Activated B cell treated with CpG ODN at 0.5 μM for 24 hours (primary cell): ENCODE results near the gene MINDY4B. TPM values are rescaled to one million over a fixed set of nuclear protein-coding genes. Genes with fewer than 3 reads are reported as not detected.

Source experiments
- ATAC-seq: fragments of 200-7000 bp; cut with Tn5 transposase; one replicate; pipeline ENCODE4 v1.10.0; 2021; ENCODE audit warnings: low read depth, mild to moderate bottlenecking, moderate library complexity
- CTCF ChIA-PET: fragments of 350-600 bp; sonication (Branson Sonifier 250); formaldehyde crosslinking; loops from one replicate; lab custom pipeline; 2021; ENCODE audit warnings: antibody characterized with exemption; lab: Charles Lee
- POLR2A ChIA-PET: fragments of 350-600 bp; sonication (Branson Sonifier 250); formaldehyde crosslinking; loops from one replicate; lab custom pipeline; 2021; ENCODE audit warnings: antibody characterized with exemption; lab: Charles Lee
- DNase-seq: peaks from one replicate; pipeline ENCODE4 v3.0.0; 2022
- H3K27ac Mint-ChIP-seq: one replicate; pipeline ENCODE4 v1.8.0; 2020; ENCODE audit warnings: mixed read lengths
- H3K27me3 Mint-ChIP-seq: one replicate; pipeline ENCODE4 v1.8.0; 2021; ENCODE audit warnings: mixed read lengths
- H3K36me3 Mint-ChIP-seq: one replicate; pipeline ENCODE4 v1.8.0; 2021; ENCODE audit warnings: low read depth, mixed read lengths
- H3K4me1 Mint-ChIP-seq: one replicate; pipeline ENCODE4 v1.8.0; 2021; ENCODE audit warnings: mixed read lengths
- H3K4me3 Mint-ChIP-seq: one replicate; pipeline ENCODE4 v1.8.0; 2020; ENCODE audit warnings: mild to moderate bottlenecking, mixed read lengths
- H3K9me3 Mint-ChIP-seq: one replicate; pipeline ENCODE4 v1.8.0; 2020; ENCODE audit warnings: mixed read lengths
- intact Hi-C: fragments of 100-400 bp; cut with micrococcal nuclease; formaldehyde crosslinking; loops from one replicate; pipeline ENCODE4 v1.15.1; 2024
- total RNA-seq: library from RNA; stranded (reverse); gene quantifications from 2 replicates; pipeline ENCODE4 v1.2.3, GENCODE V29; 2022
- TF ChIP-seq, protein P1 (sequence below): fragments of 200-600 bp; IDR thresholded peaks from one replicate; pipeline ENCODE4 v1.8.0; 2022; ENCODE audit warnings: antibody characterized with exemption, mild to moderate bottlenecking

Gene MINDY4B
- total RNA-seq, 1 donor from 2014 or later, result not detected

GRCh38 chr3:150913133-150913922 lies 8.1 kb upstream of the MINDY4B start:
- POLR2A ChIA-PET, result no interaction called here
- Mint-ChIP-seq H3K27me3 (peaks cover 10% of the 10 kb centered on the region), H3K9me3 (no peaks in the 10 kb centered on the region), H3K4me3 (no peak overlapping the region), H3K4me1 (no peaks in the 10 kb centered on the region), H3K27ac (no peak overlapping the region), H3K36me3 (no peaks in the 10 kb centered on the region)
- TF ChIP-seq, protein P1, sequence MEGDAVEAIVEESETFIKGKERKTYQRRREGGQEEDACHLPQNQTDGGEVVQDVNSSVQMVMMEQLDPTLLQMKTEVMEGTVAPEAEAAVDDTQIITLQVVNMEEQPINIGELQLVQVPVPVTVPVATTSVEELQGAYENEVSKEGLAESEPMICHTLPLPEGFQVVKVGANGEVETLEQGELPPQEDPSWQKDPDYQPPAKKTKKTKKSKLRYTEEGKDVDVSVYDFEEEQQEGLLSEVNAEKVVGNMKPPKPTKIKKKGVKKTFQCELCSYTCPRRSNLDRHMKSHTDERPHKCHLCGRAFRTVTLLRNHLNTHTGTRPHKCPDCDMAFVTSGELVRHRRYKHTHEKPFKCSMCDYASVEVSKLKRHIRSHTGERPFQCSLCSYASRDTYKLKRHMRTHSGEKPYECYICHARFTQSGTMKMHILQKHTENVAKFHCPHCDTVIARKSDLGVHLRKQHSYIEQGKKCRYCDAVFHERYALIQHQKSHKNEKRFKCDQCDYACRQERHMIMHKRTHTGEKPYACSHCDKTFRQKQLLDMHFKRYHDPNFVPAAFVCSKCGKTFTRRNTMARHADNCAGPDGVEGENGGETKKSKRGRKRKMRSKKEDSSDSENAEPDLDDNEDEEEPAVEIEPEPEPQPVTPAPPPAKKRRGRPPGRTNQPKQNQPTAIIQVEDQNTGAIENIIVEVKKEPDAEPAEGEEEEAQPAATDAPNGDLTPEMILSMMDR, result no peak
- intact Hi-C loops, result no loop called here
- DNase-seq (no peak), ATAC-seq (no peak)
- CTCF ChIA-PET, result no interaction called here

DNA sequence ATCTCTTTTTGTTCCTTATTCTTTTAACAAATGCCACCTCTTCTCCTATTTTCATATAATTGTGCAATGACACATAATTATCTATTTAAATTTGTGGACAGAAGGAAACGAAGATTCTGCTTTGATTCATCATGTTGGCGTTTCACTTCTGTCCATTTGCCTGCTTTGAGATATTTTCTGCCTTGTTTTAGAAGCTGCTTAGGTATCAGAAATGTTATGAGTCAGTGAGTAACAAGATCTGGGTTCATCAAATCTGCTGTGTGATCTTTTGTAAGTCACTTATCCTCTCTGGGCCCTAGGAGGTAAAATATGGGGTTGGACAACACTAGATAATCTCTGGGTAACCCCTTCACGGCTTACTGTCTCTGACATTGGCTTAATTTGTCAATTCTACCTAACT lies 7.3 kb upstream of the MINDY4B start:
- peaks cover 18% of the 10 kb centered on the region for H3K27me3 Mint-ChIP-seq
- intact Hi-C loops, result no loop called here
- ChIA-PET POLR2A (no interaction called here), CTCF (no interaction called here)
- H3K36me3 Mint-ChIP-seq, result no peaks in the 10 kb centered on the region
- H3K27ac Mint-ChIP-seq, result no peak overlapping the region
- no peak for ATAC-seq
- TF ChIP-seq, protein P1, result no peak
- no peak for DNase-seq
- H3K4me3 Mint-ChIP-seq, result no peak overlapping the region
- H3K9me3 Mint-ChIP-seq, result no peaks in the 10 kb centered on the region
- no peaks in the 10 kb centered on the region for H3K4me1 Mint-ChIP-seq

DNA sequence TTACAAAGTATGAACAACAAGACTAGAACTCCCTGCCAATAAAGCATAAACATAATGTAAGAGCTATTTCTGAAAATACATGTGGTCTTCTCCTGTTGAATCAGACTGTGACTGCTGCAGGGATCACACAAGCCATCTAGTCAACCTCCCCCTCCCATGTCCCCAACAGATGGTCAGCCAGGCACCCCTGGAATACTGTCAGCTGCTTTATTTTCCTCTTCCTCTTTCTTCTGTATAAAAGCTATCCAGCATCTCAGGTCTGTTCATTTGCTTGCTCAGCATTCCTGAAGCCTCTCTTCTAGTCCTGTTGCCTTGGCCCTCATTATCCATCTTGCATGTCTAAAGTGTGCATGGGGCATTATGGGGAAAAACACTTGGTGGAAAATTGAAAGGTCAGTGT lies 6.5 kb upstream of the MINDY4B start:
- H3K27me3 Mint-ChIP-seq, result peaks cover 21% of the 10 kb centered on the region
- CTCF ChIA-PET, result no interaction called here
- H3K9me3 Mint-ChIP-seq, result no peaks in the 10 kb centered on the region
- DNase-seq (no peak), ATAC-seq (no peak)
- H3K27ac Mint-ChIP-seq, result no peak overlapping the region
- no peaks in the 10 kb centered on the region for H3K36me3 Mint-ChIP-seq
- POLR2A ChIA-PET, result no interaction called here
- no peaks in the 10 kb centered on the region for H3K4me1 Mint-ChIP-seq
- no peak overlapping the region for H3K4me3 Mint-ChIP-seq
- intact Hi-C loops, result no loop called here
- TF ChIP-seq, protein P1, result no peak

GRCh38 chr3:150906461-150906860 lies 1.2 kb upstream of the MINDY4B start:
- H3K4me3 Mint-ChIP-seq, result no peak overlapping the region
- TF ChIP-seq, protein P1, result no peak
- DNase-seq, result no peak
- ChIA-PET POLR2A (no interaction called here), CTCF (no interaction called here)
- no peaks in the 10 kb centered on the region for H3K36me3 Mint-ChIP-seq
- no peak overlapping the region for H3K27ac Mint-ChIP-seq
- ATAC-seq, result no peak
- no peaks in the 10 kb centered on the region for H3K4me1 Mint-ChIP-seq
- H3K27me3 Mint-ChIP-seq, result peaks cover 33% of the 10 kb centered on the region
- H3K9me3 Mint-ChIP-seq, result no peaks in the 10 kb centered on the region
- intact Hi-C loops, result no loop called here

GRCh38 chr3:150905746-150906145 lies 507 bp upstream of the MINDY4B start:
- intact Hi-C loops, result no loop called here
- H3K27ac Mint-ChIP-seq, result no peak overlapping the region

More at GRCh38 chr3:150905746-150906145, 507 bp upstream of the MINDY4B start:
- peaks cover 32% of the 10 kb centered on the region for H3K27me3 Mint-ChIP-seq
- no peaks in the 10 kb centered on the region for H3K9me3 Mint-ChIP-seq
- no peaks in the 10 kb centered on the region for H3K4me1 Mint-ChIP-seq
- ChIA-PET CTCF (no interaction called here), POLR2A (no interaction called here)
- DNase-seq, result no peak
- no peaks in the 10 kb centered on the region for H3K36me3 Mint-ChIP-seq
- ATAC-seq, result no peak
- H3K4me3 Mint-ChIP-seq, result no peak overlapping the region
- TF ChIP-seq, protein P1, result no peak
